ENCODE measurements around the gene NTM. TPM values are rescaled to one million over a fixed set of nuclear protein-coding genes. Genes with fewer than 3 reads are reported as not detected.

NTM gene
- total RNA-seq, 1 experiment from 2014 or later = 16.4 TPM

GRCh38 chr11:132205496-132205895 lies 835.1 kb downstream of the NTM start (continued):
- TF ChIP-seq ERG (CRISPR knock-in tag; IDR thresholded peaks at IDR 0.05) (no peak), ELF4 (CRISPR knock-in tag; IDR thresholded peaks at IDR 0.05; ENCODE audit: low read depth) (no peak), ATF3 (CRISPR knock-in tag; conservative IDR thresholded peaks at IDR 0.05) (no peak), E2F5 (CRISPR knock-in tag; IDR thresholded peaks at IDR 0.05) (no peak), STAT6 (CRISPR knock-in tag; conservative IDR thresholded peaks at IDR 0.05; ENCODE audit: low read depth) (no peak)

GRCh38 chr11:132206993-132207392 lies 836.6 kb downstream of the NTM start:
- no peak overlapping the region for H3K27ac Mint-ChIP-seq
- POLR2A ChIA-PET = no interaction called here
- no peak for ATAC-seq
- no peak overlapping the region for H3K4me3 Mint-ChIP-seq
- TF ChIP-seq SOX15 (CRISPR knock-in tag; IDR thresholded peaks at IDR 0.05) (no peak), PREB (CRISPR knock-in tag; IDR thresholded peaks at IDR 0.05; ENCODE audit: borderline replicate concordance) (no peak)
- peaks cover 33% of the 10 kb centered on the region for H3K9me3 Mint-ChIP-seq
- DNase-seq (ENCODE audit: low spot score) = no peak
- peaks cover 3% of the 10 kb centered on the region; the same call in 1 of the 2 replicates for H3K27me3 Mint-ChIP-seq (ENCODE audit: low read depth)
- peaks cover 2% of the 10 kb centered on the region; the same call in 1 of the 2 replicates for H3K4me1 Mint-ChIP-seq
- CTCF ChIA-PET = no interaction called here
- peaks cover 12% of the 10 kb centered on the region for H3K36me3 Mint-ChIP-seq

- Mint-ChIP-seq H3K27ac (no peak overlapping the region), H3K27me3 (ENCODE audit: low read depth) (peaks cover 3% of the 10 kb centered on the region; the same call in 1 of the 2 replicates), H3K36me3 (peaks cover 12% of the 10 kb centered on the region), H3K9me3 (peaks cover 33% of the 10 kb centered on the region), H3K4me3 (no peak overlapping the region), H3K4me1 (no peaks in the 10 kb centered on the region)
- DNase-seq (ENCODE audit: low spot score) (no peak), ATAC-seq (no peak)
- CTCF ChIA-PET = interaction anchor here (1.0 kb wide), 1 partner anchor 104 kb away, joined by 4 read pairs; no protein-coding TSS in a partner anchor
- TF ChIP-seq ZBTB43 (CRISPR knock-in tag; IDR thresholded peaks at IDR 0.05) (no peak), EMX1 (CRISPR knock-in tag; IDR thresholded peaks at IDR 0.05) (no peak), IRF2 (CRISPR knock-in tag; IDR thresholded peaks at IDR 0.05; ENCODE audit: borderline replicate concordance, low read depth) (no peak), GTF2I (CRISPR knock-in tag; conservative IDR thresholded peaks at IDR 0.05) (no peak), PRRX2 (CRISPR knock-in tag; IDR thresholded peaks at IDR 0.05) (no peak), TCF7 (CRISPR knock-in tag; IDR thresholded peaks at IDR 0.05; ENCODE audit: low read depth) (no peak), RELA (CRISPR knock-in tag; IDR thresholded peaks at IDR 0.05; ENCODE audit: borderline replicate concordance) (no peak), HMGXB4 (CRISPR knock-in tag; IDR thresholded peaks at IDR 0.05) (no peak), MYBL2 (CRISPR knock-in tag; IDR thresholded peaks at IDR 0.05) (no peak), NR1H2 (CRISPR knock-in tag; IDR thresholded peaks at IDR 0.05) (no peak)
- POLR2A ChIA-PET = interaction anchor here (0.5 kb wide), 1 partner anchor 419 kb away, joined by 7 read pairs; no protein-coding TSS in a partner anchor
Measured at GRCh38 chr11:132208477-132209055, 838.2 kb downstream of the NTM start.
